HG02678 (cell line): ENCODE data around the gene INHBE.
"Not testable (repeated sequence)": the region's sequence is repeated elsewhere in the genome, so short reads cannot be mapped to it uniquely, and the experiment has no call there.

Experiments used
- ATAC-seq: cut with Tn5 transposase; IDR thresholded peaks from one replicate; pipeline ENCODE4 v1.9.1; 2021; ENCODE audit warnings: mild to moderate bottlenecking, moderate library complexity; ENCODE audit not compliant: unreplicated experiment

Gene INHBE

GRCh38 chr12:57491393-57492280 lies 36.5 kb downstream of the INHBE start:
- ATAC-seq: no peak

GRCh38 chr12:57495051-57495701 lies 40.1 kb downstream of the INHBE start:
- not testable (repeated sequence) for ATAC-seq

DNA sequence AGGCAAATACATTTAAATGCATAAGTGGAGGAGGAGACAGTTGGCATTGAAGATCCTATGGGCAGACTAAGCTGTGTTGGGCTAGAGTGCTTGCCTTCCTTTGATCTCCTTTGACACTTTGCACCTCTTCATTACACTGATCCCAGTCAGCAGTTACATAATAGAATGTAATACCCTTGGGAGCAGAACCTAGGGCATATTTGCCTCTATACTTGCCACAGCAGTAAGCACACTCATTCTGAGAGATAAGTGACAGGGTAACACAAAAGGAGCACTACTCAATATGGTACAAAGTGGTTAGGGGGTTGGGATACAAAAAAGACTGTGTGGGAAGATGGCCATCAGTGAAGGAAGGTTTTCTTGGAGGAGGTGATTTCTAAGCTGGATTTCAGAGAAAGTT lies 41.7 kb downstream of the INHBE start:
- ATAC-seq: no peak

DNA sequence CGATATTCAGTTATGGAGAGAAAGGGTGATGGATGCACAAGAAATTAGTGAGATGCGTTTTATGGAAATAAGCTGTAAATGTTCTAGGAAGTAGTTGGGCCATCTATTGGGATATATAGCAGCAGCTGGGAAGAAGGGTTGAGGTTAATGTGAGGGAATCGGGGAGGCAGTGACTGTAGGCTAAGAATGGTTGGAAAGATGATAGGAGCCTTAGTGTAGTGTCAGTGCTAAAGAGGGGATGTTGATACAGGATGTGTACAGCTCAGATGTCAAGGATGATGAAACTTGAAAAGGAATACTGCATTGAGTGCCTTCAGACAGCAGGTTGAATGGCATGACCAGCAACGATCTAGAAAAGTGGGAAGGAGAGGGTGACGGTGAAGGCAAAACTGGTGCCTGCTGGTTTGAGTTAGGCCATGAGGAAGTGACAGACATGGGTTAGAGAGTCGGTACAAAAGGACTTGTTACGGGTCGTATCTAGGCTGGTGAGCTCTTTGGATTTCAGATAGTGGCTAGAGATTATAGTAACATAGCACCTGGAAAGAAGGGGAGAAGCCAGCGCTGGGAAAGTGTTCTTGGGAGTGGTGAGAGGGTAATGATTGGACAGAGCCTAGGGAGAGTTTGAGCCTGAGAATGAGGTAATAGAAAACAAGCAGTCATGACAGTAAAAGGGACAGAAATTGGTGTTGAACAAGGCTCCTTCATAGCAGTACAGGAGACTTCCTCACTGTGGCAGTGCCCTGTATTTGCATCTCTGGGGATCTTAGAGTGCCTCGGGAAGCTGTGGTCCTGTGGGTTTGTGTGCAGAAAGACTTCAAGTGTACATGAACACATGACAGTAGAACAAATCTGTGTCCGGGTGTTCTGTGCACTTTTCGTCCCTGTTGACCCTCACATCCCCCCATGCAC lies 42.4 kb downstream of the INHBE start:
- no peak for ATAC-seq

- ATAC-seq: no peak
These were observed 43.0 kb downstream of the INHBE start for GRCh38 chr12:57498132-57498502.

- ATAC-seq: no peak
These were observed 43.5 kb downstream of the INHBE start for GRCh38 chr12:57498571-57498970.

- no peak for ATAC-seq
These were observed 45.1 kb downstream of the INHBE start for GRCh38 chr12:57500213-57500612.

DNA sequence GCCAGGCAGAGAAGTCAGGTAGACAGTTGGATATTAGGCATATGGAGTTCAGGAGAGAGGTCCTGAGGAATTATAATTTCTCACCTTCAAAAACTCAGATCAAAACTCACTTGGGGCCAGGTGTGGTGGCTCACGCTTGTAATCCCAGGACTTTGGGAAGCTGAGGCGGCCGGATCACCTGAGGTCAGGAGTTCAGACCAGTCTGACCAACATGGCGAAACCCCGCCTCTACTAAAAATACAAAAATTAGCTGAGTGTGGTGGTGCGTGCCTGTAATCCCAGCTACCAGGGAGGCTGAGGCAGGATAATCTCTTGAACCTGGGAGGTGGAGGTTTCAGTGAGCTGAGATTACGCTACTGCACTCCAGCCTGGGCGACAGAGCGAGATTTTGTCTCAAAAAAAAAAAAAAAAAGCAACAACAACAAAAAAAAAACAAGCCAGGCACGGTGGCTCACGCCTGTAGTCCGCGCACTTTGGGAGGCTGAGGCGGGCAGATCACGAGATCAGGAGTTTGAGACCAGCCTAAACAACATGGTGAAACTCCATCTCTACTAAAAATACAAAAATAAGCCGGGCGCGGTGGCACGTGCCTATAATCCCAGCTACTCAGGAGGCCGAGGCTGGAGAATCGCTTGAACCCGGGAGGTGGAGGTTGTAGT lies 47.3 kb downstream of the INHBE start:
- not testable (repeated sequence) for ATAC-seq

GRCh38 chr12:57506541-57506940 lies 51.4 kb downstream of the INHBE start:
- ATAC-seq: not testable (repeated sequence)
